GM21390 (cell line): ENCODE measurements around the gene FOXP4.

ENCODE experiments used
- ATAC-seq: cut with Tn5 transposase; IDR thresholded peaks from one replicate; pipeline ENCODE4 v1.9.1; 2021; ENCODE audit not compliant: unreplicated experiment

FOXP4 gene

DNA sequence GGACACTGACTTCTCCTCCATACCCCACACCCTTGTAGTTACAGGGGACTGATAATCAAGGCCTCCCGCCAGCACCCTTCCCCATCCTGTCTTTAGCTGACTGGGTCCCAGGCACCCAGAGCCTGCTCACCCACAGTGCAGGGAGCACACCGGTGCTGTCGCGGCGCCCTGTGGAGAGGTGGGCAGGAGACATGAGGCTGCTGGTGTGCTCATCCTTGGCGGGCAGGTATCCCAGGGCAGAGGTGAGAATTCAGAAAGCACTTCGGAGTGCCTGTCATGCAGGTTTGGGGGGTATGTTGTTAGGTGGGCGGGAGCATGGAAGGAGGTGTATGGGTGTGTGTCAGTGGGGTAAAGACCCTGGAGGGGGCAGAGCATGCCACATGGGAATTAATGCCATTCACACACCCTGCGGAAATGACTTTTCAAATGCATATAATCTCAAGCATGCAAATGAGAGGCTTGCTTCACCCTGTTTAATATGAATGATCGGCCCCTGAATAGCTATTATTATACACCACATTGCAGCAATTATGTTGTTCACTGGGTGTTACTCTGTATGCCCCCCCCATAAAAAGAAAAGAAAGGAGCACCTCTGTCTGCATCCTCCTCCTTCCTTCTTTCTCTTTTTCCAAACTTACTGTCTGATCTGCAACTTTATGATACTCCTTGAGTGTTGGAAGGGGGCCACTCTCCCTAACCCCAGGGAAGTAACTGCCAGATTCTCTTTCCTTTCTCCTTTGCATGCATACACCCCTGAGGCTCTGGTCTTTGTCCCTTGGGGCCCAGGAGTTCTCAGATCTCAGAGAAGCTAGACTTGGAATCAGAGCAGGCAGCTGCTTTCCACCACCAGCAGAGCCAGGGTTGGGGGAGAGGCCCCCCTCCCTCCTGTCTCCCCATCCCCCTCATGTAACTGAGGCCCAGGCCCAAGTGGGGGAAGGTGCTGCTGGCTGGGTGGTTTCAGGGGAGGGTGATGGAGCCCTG lies 16.0 kb downstream of the FOXP4 start:
- no peak for ATAC-seq

DNA sequence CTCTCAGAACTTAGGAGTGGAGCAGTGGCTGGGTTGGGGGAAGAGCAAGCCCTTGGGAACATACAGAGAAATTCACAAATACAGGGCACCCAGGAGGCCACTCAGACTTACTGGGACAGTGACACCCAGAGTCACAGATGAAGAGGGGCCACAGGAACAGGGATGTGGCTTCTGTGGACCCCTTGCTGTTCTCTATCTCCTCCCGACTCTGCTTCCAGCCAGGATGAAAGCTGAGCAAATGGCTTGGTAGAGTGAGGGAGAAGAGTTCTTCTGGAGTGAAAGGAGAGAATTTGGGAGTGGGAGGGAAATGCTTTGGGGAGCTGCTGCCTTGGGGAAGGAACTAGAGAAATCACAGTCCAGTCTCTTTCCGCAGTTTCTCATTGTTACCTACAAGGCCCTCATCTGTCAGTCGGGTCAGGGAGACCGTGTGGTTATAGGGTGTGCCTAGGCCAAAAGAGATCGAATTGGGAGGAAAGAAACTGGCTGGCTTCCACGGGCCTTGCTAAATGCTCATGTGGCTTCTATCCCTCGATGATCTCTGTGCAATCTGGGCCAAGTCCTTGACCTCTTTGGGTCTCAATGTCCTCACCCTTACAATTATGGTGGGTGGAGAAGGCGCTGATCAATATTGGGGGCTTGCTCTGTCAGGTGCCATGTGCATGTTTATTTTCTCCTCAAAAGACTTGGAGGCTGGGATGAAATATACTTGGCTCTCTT lies 17.0 kb downstream of the FOXP4 start:
- ATAC-seq = no peak

DNA sequence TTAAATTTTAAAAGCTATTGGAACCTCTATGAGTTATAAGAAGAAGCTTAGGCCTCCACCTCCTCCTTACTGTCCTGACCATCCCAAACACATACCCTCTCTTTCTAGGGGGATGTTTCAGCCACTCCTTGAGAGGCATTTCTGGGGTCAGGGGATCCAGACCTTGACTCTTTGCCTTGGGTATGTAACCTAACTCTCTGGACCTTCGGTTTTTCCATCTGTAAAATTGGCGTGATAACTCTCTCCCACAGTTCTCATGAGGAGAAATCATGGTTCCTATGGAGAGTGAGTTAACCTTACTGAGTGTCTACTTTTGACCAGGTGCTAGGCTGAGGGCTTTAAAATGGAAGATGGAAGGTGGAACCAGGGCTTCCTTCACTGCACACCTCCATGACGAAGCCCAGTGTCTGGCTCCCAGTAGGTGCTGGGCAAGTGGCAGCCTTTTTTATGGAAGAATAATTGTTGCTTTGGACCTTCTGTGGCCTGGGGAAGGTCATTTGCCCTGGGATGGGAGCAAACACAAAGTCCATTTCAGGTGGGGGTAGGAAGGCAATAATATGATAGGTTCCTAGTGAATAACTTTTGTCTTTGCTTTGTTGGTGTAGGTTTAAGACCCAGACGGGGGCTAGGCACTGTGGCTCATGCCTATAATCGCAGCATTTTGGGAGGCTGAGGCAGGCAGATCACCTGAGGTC lies 18.4 kb downstream of the FOXP4 start:
- ATAC-seq = no peak

DNA sequence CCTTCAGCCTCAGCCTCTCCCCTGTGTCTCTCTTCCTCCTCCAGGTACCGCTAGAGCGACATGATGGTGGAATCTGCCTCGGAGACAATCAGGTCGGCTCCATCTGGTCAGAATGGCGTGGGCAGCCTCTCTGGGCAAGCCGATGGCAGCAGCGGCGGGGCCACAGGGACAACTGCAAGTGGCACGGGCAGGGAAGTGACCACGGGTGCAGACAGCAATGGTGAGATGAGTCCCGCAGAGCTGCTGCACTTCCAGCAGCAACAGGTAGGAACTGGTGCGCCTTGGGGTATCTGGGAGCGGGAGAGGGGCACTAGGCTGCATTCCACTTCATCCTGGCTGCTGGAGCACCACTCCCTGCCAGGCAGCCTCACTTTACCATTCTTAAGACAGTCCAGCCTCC lies 19.5 kb downstream of the FOXP4 start:
- no peak for ATAC-seq

DNA sequence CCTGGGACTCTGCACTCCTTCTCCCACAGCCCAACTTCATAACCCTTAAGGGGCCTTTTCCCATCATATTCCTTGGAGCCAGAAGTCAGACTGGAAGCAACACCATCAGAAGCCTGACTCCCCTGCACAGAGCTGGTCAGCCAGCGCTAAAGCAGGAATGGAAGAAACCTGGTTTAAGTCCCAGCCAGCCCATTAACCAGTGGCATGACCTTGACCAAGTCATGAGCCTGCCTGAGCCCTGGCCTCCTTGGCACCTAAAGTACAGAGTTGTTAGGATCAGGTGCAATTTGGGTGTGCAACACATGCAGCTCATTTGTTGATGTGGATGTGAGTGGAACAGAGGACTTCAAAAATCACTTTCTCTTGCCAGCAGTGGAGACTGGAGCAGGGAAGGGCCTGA lies 20.8 kb downstream of the FOXP4 start:
- no peak for ATAC-seq

DNA sequence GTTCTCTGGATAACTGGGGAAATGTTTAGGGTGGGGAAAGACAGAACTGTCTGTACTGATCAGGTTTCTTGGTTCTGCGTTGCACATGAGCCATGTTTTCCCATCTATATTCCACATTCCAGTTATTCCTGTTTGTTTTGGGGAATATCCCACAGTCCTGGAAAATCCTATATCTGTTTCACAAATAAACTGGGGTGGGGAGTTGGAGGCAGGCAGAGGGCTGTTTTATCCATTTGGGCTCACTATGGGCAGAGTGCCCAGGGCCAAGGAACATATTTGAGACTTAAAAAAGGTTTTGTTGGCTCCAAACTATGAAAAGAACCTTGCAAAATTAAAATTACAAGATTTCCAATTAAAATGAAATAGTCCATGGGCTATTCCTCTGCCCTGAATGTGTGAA lies 21.5 kb downstream of the FOXP4 start:
- ATAC-seq = no peak

- ATAC-seq = no peak
Observed at GRCh38 chr6:41568202-41568584, 22.0 kb downstream of the FOXP4 start.

- ATAC-seq = no peak
Observed at GRCh38 chr6:41568585-41569384, 22.6 kb downstream of the FOXP4 start.

- ATAC-seq = no peak
Observed at GRCh38 chr6:41570259-41570615, 24.1 kb downstream of the FOXP4 start.

GRCh38 chr6:41571021-41571780 lies 25.0 kb downstream of the FOXP4 start:
- ATAC-seq = no peak

DNA sequence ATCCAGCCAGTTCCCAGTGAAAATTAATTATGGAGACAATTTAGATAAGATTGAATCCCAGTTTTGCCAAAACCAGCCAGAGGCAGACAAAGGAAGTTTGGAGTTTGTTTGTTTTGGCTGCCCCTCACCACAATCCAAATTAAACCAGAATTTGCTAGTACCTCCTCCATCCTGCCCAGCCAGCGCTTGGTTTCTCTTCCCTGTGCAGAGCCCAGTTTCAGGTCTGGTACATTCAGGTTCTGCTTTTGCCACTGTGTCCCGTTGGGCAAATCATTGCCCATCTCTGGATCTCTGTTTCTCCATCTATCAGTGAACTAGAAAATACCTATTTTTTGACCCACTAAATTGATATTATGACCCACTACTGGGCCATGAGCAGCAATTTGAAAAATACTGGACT lies 26.4 kb downstream of the FOXP4 start:
- ATAC-seq = no peak

DNA sequence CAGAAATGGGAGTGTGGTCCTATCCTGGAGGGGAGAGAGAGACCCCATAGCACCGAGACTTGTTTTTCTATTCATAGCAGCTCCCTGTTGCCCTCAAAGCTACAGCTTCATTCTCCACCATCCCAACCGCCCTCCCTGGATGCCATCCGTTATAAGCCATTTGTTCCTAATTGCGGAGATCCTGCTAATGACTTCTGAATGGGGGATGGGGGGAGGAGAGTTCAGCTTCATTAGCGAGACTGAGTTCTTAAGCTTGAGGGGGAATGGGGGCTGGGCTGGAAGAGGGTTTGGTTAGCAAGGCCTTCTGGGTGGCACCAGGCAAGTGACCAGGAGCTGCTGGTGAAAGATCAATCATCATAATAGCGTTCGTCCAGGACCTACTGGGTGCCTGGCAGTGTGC lies 27.1 kb downstream of the FOXP4 start:
- no peak for ATAC-seq

DNA sequence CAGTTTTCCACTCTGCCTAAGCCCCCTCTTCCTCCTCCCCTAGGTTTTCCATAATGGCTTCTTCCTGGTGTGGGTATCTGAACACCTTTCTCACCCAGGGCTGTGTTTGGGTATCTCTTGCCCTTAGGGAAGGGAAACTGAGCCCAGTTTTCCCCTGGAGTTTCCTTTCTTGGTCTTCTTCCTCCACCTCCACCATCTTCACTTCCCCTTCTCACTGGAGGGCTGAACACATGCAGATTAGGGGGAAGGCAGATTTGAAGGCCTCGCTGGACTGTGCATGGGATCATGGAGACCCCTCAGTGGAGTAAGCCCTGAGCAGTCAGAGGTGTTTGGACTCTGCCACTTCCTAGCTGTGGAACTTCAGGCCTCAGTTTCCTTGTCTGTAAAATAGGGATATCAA lies 27.8 kb downstream of the FOXP4 start:
- ATAC-seq = no peak

DNA sequence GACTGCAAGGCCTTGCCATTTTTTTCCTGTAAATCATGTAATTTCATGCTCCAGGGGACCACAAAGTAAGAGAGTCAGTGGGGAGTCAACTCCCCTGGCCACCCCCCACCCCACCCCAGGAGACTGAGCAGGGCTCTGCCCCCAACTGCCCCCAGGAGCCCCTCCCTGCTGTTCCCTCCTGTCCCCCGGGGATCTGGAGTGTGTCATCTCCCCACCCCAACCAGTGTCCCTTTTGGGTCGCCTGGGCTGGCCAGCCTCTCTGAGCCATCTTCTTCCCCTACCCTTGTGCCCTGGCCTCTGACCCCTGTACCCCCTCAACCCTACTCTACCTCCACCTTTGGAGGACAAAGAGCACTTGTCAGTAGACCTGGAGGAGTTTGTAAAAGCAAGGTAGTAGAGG lies 29.4 kb downstream of the FOXP4 start:
- no peak for ATAC-seq

GRCh38 chr6:41576667-41577066 lies 30.5 kb downstream of the FOXP4 start:
- no peak for ATAC-seq

DNA sequence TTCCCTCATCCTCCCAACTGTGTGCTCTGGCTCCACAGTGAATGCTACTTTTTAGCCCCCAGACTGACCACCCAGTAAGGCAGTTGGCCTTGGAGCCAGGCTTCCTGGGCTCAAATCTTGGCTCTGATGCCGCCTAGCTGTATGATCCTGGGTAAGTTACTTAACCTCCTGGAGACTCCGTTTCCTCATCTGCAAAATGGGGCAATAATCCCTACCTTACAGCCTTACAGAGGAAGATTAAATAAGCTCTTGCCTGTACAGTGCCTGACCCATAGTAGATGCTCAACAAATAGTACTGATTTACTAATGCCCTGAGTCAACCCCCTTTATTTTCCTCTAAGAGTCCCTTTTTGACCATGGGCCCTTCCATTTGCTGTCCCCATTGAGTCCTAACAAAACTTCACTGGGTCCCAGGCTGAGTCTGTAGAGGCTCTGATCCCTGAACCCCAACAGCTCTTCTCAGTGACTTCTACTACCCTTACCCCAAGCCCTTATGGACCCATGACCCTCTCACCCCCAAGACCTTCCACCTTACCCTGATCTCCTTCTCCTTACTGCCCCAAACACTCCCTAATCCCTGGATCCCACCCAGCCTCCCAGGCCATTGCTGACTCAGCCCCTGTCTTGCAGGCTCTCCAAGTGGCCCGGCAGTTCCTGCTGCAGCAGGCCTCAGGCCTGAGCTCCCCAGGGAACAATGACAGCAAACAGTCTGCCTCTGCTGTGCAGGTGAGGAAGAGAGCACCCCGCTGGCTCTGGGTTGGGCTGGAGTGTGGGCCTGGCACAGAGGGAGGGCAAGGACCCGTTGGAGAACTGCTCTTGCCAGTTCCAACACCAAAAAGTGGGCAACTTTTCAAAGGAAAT lies 31.4 kb downstream of the FOXP4 start:
- no peak for ATAC-seq

GRCh38 chr6:41578217-41579087 lies 32.3 kb downstream of the FOXP4 start:
- no peak for ATAC-seq

DNA sequence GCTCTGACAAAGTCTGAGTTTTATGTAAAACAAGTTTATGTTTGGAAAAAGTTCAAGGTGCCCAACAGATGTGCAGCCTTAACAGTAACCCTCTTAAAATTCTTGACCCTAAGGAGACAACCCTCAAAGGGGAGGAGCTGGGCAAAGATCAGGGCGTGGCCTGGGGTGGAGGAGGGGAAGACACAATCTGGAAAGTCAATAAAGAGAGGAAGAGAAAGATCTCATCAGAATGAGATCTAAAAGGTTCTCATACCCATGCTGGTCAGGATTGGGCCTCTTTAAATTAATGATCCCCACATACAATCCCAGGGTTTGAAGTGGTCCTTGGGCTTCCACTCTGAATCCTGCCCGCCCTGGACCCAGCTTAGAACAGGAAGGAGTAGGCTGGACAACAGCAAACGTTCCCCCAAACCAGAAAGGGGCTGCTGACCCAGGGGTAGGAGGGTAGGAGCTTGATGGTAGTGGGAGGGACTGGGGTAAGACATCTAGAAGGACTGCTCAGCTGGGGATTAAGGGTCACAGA lies 33.0 kb downstream of the FOXP4 start:
- no peak for ATAC-seq
